Stimulated activated naive B cell treated with anti-CD40 and anti-IgM and Interleukin-4, amounts not matched to agents 10 μg/mL and 1 μg/mL and 100 μg/mL, for 72 hours (primary cell): ENCODE data around the gene GTF2A2.

ENCODE experiments used
- ATAC-seq, 2 donors: fragments of 150-1000 bp; cut with Tn5 transposase; replicated peaks; 2 replicates each; pipeline ENCODE4 v1.10.0; 2021; ENCODE audit warnings: moderate library complexity in 1 of 2
- DNase-seq: peaks from one replicate; pipeline ENCODE4 v3.0.0; 2021
- H3K27ac Mint-ChIP-seq: one replicate; pipeline ENCODE4 v1.8.0; 2022; ENCODE audit warnings: mild to moderate bottlenecking, mixed read lengths
- H3K27me3 Mint-ChIP-seq, 2 donors: one replicate each; pipeline ENCODE4 v1.8.0; 2022; ENCODE audit warnings: mixed read lengths in 2 of 2
- H3K36me3 Mint-ChIP-seq, 2 donors: one replicate each; pipeline ENCODE4 v1.8.0; 2022; ENCODE audit warnings: mixed read lengths in 2 of 2, mild to moderate bottlenecking in 1 of 2
- H3K4me1 Mint-ChIP-seq, 2 donors: one replicate each; pipeline ENCODE4 v1.8.0; 2022; ENCODE audit warnings: mixed read lengths in 2 of 2, mild to moderate bottlenecking in 1 of 2
- H3K4me3 Mint-ChIP-seq, 2 donors: one replicate each; pipeline ENCODE4 v1.8.0; 2022; ENCODE audit warnings: mild to moderate bottlenecking in 2 of 2, mixed read lengths in 2 of 2, moderate library complexity in 1 of 2
- H3K9me3 Mint-ChIP-seq, 2 donors: one replicate each; pipeline ENCODE4 v1.8.0; 2022; ENCODE audit warnings: mixed read lengths in 2 of 2, mild to moderate bottlenecking in 1 of 2

Gene GTF2A2

DNA sequence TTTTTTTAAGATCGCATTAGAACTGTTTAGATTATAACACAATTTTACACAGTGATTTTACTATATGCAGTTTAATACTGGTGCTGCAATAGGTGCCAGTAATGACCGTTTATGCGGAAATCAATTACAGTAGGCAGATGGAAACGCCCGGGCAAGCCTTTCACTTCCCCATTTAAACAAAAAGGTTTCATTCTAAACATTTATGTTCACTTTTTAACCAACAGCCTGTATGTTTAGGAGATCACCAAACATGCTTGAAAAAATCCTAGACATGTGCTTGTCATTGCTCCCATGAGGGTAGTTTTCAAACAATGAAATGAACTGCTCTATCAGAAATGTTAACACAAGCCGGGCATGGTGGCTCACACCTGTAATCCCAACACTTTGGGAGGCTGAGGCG, 29.1 kb upstream of the GTF2A2 start:
- peak overlapping the region; percentile 93 for H3K27ac Mint-ChIP-seq
- peak overlapping the region; percentile 81 to 82 for H3K4me3 Mint-ChIP-seq
- peak; percentile 42 for DNase-seq
- H3K36me3 Mint-ChIP-seq, result peaks cover 12 to 19% of the 10 kb centered on the region in 2 donors
- ATAC-seq, result peak; percentile 41 to 42
- no peaks in the 10 kb centered on the region for H3K27me3 Mint-ChIP-seq
- H3K9me3 Mint-ChIP-seq, result no peaks in the 10 kb centered on the region
- H3K4me1 Mint-ChIP-seq, result peaks cover 19 to 43% of the 10 kb centered on the region in 2 donors

DNA sequence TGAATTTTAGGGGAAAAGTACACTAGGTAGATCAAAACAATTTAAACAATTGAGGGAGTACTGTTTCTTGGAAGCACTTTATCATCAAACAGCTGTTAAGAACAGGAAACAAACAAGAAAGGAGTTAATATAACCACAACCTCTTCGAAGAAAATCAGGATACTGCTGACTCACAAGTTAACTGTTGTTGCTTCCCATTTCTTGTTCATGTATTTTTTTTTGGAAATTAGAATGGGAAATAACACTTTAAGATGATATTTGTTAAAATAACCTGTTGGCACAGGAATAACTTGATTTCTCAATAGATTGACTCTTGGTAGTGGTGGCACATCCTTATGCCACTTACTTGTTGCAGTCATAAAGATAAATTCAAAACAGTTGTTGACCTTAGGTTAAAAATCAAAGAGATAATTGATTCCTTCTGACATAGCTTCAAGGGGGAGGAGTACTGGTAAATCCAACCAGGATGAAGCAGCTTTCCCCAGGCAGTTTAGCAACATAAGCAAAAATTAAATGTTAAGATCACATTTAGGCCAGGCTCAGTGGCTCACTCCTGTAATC, 28.5 kb upstream of the GTF2A2 start:
- ATAC-seq (no peak), DNase-seq (no peak)

DNA sequence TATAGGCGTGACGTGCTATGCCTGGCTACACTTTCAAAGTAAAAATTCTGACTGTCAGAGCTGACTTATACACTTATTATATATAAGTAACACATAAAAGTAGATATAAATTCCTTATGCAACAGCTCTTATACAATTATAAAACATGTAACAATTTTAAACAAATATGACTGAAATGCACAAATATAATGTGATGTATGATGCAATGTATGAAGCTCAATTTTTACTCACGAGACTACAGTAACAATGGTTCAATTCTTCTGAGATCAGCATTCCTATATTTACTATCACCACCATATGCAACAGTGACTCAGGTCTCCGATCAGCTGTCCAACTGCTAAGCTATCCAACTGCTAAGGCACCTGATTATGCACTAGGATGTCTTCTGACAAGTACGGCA, 23.6 kb upstream of the GTF2A2 start:
- H3K9me3 Mint-ChIP-seq, result no peaks in the 10 kb centered on the region
- no peaks in the 10 kb centered on the region for H3K27me3 Mint-ChIP-seq
- H3K4me3 Mint-ChIP-seq, result no peak overlapping the region
- H3K27ac Mint-ChIP-seq, result no peak overlapping the region
- no peak for DNase-seq
- peaks cover 7 to 9% of the 10 kb centered on the region in 2 donors for H3K4me1 Mint-ChIP-seq
- H3K36me3 Mint-ChIP-seq, result peaks cover 18 to 29% of the 10 kb centered on the region in 2 donors
- no peak for ATAC-seq

More for the DNA sequence above, 28.5 kb upstream of the GTF2A2 start:
- Mint-ChIP-seq H3K27me3 (no peaks in the 10 kb centered on the region), H3K4me1 (peaks cover 19 to 39% of the 10 kb centered on the region in 2 donors), H3K27ac (peak overlapping the region; percentile 93), H3K36me3 (peaks cover 12 to 19% of the 10 kb centered on the region in 2 donors), H3K4me3 (peak overlapping the region; percentile 81 to 82), H3K9me3 (no peaks in the 10 kb centered on the region)

DNA sequence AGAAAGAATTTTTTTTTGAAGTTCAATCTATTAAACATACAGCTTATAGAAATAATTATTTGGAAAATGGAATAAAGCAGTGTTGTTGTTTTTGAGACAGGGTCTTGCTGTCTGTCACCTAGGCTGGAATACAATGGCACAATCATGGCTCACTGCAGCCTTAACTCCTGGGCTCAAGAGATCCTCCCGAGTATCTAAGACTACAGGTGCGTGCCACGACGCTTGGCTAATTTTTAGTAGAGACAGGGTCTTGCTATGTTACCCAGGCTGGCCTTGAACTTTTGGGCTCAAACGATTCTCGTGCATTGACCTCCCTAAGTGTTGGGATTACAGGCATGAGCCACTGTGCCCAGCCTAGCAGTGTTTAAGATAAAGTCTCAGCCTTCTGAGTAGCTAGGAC, 23.0 kb upstream of the GTF2A2 start:
- H3K36me3 Mint-ChIP-seq, result peaks cover 22 to 29% of the 10 kb centered on the region in 2 donors
- no peak overlapping the region for H3K4me3 Mint-ChIP-seq
- peaks cover 3 to 4% of the 10 kb centered on the region in 2 donors for H3K4me1 Mint-ChIP-seq
- no peak for DNase-seq
- ATAC-seq, result no peak
- no peaks in the 10 kb centered on the region for H3K9me3 Mint-ChIP-seq
- H3K27ac Mint-ChIP-seq, result no peak overlapping the region
- H3K27me3 Mint-ChIP-seq, result no peaks in the 10 kb centered on the region

DNA sequence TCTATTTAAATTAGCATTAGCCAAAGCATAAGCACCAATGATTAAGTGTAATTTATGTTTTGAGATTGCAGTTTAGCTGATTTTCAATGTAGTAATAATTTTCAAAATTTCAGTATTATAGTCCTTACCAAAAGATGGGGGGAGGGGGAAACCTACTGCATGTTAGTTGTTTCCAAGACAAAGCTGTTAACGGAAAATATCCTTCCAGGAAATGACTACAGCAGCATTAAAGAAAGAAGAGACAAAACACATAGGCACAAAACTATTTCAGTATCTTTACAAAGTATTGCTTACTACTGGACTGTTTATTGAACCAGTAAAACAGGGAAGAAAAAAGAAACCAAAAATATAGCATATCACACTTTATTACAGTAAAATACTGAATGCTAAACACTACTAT, 21.3 kb upstream of the GTF2A2 start:
- no peaks in the 10 kb centered on the region for H3K9me3 Mint-ChIP-seq
- no peak for ATAC-seq
- H3K27ac Mint-ChIP-seq, result no peak overlapping the region
- peaks cover 23 to 29% of the 10 kb centered on the region in 2 donors for H3K36me3 Mint-ChIP-seq
- no peak for DNase-seq
- H3K4me3 Mint-ChIP-seq, result no peak overlapping the region
- H3K27me3 Mint-ChIP-seq, result no peaks in the 10 kb centered on the region
- H3K4me1 Mint-ChIP-seq, result peaks cover 0 to 3% of the 10 kb centered on the region in 2 donors

DNA sequence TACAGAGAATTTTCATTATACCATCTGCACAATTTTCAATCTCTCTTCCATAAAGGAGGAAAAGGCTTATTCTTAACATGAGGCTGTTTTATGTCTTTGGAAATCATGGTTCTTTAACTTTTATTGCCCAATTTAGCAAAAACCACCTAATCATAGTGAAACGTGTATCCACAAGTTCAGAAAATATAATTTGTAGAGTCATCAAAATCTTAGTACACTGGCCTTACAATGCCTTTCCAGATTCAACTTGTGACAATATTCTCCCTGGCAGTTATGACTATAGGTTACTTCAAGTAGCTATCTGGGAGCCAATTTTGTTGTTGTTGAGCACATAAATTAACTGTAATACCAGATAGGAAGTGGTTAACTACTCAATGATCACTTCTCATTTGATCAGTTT, 20.9 kb upstream of the GTF2A2 start:
- peaks cover 22 to 32% of the 10 kb centered on the region in 2 donors for H3K36me3 Mint-ChIP-seq
- H3K9me3 Mint-ChIP-seq, result no peaks in the 10 kb centered on the region
- no peak overlapping the region for H3K27ac Mint-ChIP-seq
- peaks cover 0 to 1% of the 10 kb centered on the region in 2 donors for H3K4me1 Mint-ChIP-seq
- ATAC-seq (no peak), DNase-seq (no peak)
- no peaks in the 10 kb centered on the region for H3K27me3 Mint-ChIP-seq
- H3K4me3 Mint-ChIP-seq, result no peak overlapping the region

DNA sequence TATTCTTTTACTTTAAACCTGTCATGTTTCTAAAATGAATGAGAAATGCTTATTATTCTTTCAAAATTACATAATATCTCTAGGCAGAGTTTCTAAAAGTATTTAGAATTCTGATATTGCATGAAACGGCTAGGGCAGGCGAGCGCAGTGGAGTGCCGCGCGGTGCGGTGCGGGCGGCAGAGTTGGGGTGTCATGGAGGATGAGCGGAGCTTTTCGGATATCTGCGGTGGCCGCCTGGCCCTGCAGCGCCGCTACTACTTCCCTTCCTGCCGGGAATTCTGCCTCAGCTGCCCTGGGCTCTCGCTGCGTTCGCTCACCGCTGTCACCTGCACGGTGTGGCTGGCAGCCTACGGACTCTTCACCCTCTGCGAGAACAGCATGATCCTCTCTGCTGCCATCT, 19.2 kb upstream of the GTF2A2 start:
- H3K36me3 Mint-ChIP-seq, result peaks cover 26 to 37% of the 10 kb centered on the region in 2 donors
- H3K4me1 Mint-ChIP-seq, result no peaks in the 10 kb centered on the region
- H3K9me3 Mint-ChIP-seq, result no peaks in the 10 kb centered on the region
- no peaks in the 10 kb centered on the region for H3K27me3 Mint-ChIP-seq
- no peak overlapping the region for H3K27ac Mint-ChIP-seq
- no peak overlapping the region for H3K4me3 Mint-ChIP-seq
- ATAC-seq (no peak), DNase-seq (no peak)

DNA sequence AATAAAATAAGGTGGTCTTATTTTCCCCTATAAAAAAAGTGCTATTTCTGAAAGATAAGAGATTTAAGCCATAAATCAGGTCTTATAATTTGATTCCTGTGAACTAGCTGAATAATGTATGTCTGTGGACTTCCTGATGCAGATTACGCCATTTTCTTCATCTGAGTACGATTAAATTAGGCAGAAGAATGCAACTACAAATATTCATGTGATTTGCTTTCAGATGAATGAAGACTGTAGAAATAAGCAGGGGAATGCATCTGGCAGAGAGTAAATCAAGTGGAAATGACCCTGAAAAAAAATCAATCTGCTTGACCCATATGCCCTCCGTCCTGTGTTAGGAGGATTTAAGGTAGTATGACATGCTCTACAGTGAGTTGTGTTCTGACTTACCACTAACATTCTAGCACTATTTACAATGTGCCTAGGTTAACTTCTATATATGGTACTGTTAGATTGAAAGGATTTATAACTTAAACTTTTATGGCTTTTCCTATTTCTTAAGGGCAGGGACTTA, 17.1 kb upstream of the GTF2A2 start:
- DNase-seq (no peak), ATAC-seq (no peak)
- Mint-ChIP-seq H3K27me3 (no peaks in the 10 kb centered on the region), H3K9me3 (no peaks in the 10 kb centered on the region), H3K4me1 (no peaks in the 10 kb centered on the region), H3K36me3 (peaks cover 28 to 46% of the 10 kb centered on the region in 2 donors), H3K4me3 (no peak overlapping the region), H3K27ac (no peak overlapping the region)

DNA sequence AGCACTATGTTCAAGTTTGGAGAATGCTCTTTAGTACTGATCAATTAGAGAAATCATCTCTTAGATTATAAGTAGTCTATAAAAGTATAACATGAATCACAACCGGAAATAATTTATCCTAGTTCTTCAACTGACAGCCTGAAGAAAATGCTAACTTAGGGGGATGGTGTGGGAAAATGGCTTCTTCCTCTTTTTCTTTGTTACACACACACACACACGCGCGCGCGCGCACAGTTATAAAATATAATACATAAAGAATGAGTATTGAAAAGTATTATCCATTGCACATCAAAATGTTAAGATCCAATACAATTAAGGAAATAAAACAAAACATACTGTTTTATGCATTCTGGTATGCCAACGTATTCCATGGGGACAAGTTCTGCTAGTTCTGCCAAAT, 11.2 kb upstream of the GTF2A2 start:
- H3K27ac Mint-ChIP-seq, result no peak overlapping the region
- H3K36me3 Mint-ChIP-seq, result peaks cover 16 to 31% of the 10 kb centered on the region in 2 donors
- no peak overlapping the region for H3K4me3 Mint-ChIP-seq
- ATAC-seq (no peak), DNase-seq (no peak)
- no peaks in the 10 kb centered on the region for H3K9me3 Mint-ChIP-seq
- H3K27me3 Mint-ChIP-seq, result no peaks in the 10 kb centered on the region
- H3K4me1 Mint-ChIP-seq, result peaks cover 0 to 5% of the 10 kb centered on the region in 2 donors

DNA sequence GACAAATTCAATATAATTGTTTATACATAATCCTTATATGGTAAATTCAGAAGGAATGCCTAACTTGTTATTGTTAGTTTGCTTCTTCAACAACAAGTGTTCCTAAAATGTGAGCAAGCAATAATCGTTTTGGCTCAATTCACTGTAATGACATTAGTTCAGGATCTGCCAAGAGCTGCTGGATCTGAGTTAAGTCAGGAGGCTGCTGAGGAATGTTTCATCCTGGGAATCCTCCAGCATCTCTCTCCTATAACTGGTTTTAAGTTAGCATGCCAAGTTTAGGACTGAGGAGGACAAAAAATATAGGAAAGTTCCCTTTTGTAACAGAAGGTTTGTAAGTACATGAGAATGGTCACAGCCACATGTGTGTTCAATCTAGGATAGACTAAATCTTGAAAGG, 4.9 kb upstream of the GTF2A2 start:
- ATAC-seq (no peak), DNase-seq (no peak)

DNA sequence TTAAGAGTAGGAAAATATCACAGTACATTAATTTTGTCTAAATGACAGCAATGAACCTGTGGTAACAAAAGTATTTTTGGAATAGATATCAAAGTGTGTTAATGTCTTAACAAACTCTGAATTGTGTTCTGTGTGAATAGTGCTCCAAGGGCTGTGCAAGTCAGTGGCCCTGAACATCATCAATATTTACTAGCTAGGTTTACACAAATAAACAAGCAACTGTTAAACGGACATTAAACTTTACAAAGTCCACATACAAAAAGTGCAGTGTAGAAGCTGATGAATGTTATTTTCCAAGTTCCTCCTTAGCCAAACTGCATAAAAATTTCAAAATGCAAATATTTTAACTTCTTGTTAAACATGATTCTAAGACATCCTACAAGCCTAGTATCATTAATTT, 2.1 kb upstream of the GTF2A2 start:
- ATAC-seq (no peak), DNase-seq (no peak)
- H3K36me3 Mint-ChIP-seq, result peaks cover 7 to 21% of the 10 kb centered on the region in 2 donors
- no peaks in the 10 kb centered on the region for H3K27me3 Mint-ChIP-seq
- no peak overlapping the region for H3K4me3 Mint-ChIP-seq
- no peak overlapping the region for H3K27ac Mint-ChIP-seq
- H3K4me1 Mint-ChIP-seq, result peaks cover 2 to 13% of the 10 kb centered on the region in 2 donors
- H3K9me3 Mint-ChIP-seq, result no peaks in the 10 kb centered on the region

More for the DNA sequence above, 4.9 kb upstream of the GTF2A2 start:
- Mint-ChIP-seq H3K9me3 (no peaks in the 10 kb centered on the region), H3K4me1 (peaks cover 2 to 16% of the 10 kb centered on the region in 2 donors), H3K27me3 (no peaks in the 10 kb centered on the region), H3K27ac (no peak overlapping the region), H3K4me3 (no peak overlapping the region), H3K36me3 (peaks cover 12 to 26% of the 10 kb centered on the region in 2 donors)

DNA sequence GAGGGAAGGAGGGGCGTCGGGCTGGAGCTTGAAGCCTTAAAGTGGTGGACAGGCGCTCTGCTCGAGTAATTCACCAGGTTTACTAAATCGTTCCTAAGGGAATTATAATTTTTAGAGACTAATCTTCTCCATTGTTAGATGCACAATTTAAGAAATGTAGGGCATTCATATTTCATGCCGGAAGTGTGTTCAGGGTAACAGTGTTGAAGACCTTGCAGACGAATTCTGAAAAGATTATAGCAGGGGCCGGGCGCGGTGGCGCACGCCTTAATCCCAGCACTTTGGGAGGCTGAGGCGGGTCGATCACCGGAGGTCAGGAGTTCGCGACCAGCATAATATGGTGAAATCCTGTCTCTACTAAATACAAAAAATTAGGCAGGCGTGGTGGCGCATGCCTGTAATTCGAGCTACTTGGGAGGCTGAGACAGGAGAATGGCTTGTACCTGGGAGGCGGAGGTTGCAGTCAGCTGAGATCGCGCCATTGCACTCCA, 365 bp upstream of the GTF2A2 start:
- Mint-ChIP-seq H3K4me1 (peaks cover 6 to 13% of the 10 kb centered on the region in 2 donors), H3K4me3 (no peak overlapping the region), H3K27me3 (no peaks in the 10 kb centered on the region), H3K27ac (no peak overlapping the region), H3K9me3 (no peaks in the 10 kb centered on the region), H3K36me3 (peaks cover 11 to 26% of the 10 kb centered on the region in 2 donors)
- ATAC-seq, result no peak
- DNase-seq, result no peak

DNA sequence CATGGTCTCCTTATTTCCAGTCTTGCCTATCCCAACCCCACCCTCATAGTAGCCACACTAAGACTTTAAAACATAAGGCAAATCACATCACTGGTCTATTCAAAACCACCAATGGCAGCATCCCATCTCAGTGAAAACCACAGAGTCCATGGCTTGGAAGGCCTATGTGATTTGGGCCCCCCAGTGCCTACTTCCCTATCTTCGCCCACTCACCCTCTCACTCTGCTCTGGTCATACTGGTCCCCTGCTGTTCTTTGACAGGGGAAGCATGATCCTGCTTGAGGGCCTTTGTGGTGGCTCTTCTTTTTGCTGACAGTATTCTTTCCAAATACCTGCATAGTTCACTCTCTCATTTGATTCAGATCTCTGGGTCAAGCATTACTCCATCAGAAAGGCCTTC, 3.3 kb downstream of the GTF2A2 start:
- Mint-ChIP-seq H3K4me1 (peaks cover 3 to 7% of the 10 kb centered on the region in 2 donors), H3K27ac (no peak overlapping the region), H3K36me3 (peaks cover 13 to 22% of the 10 kb centered on the region in 2 donors), H3K4me3 (no peak overlapping the region), H3K9me3 (no peaks in the 10 kb centered on the region), H3K27me3 (no peaks in the 10 kb centered on the region)
- DNase-seq (no peak), ATAC-seq (peak; percentile 18 to 27)

DNA sequence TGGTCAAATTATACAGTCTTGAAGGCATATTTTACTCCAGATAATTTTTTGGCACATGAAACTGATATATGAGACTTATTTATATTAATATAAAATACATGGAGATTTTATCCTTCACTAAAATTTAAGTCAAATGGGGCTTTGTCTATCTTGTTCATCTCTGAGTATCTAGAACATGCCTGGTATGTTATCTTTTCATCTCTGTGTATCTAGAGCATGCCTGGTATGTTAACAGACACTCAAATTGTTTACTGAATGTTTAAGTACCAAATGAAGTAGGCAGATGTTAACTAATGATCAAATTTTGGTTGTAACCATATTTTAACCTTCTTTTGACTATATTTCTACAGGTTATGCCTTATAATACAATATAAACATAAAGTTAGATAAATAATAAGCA, 7.7 kb downstream of the GTF2A2 start:
- Mint-ChIP-seq H3K9me3 (no peaks in the 10 kb centered on the region), H3K4me3 (no peak overlapping the region), H3K4me1 (peaks cover 0 to 3% of the 10 kb centered on the region in 2 donors), H3K27ac (no peak overlapping the region), H3K27me3 (no peaks in the 10 kb centered on the region), H3K36me3 (peaks cover 28 to 29% of the 10 kb centered on the region in 2 donors)
- no peak for DNase-seq
- no peak for ATAC-seq

DNA sequence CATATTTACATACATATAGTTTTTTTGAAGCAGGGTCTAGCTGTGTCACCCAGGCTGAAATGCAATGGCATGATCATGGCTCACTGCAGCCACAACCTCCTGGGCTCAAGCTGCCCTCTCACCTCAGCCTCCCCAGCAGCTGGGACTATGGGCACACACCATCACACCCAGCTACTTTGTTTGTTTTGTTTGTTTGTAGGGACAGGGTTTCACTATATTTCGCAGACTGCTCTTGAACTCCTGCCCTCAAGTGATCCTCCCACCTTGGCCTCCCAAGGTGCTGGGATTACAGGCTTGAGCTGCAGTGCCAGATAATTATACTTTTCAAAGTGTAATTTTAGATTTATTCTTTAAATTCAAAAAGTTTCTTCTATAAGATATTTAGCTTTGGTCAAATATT, 10.2 kb downstream of the GTF2A2 start:
- H3K4me3 Mint-ChIP-seq, result no peak overlapping the region
- no peaks in the 10 kb centered on the region for H3K4me1 Mint-ChIP-seq
- no peaks in the 10 kb centered on the region for H3K9me3 Mint-ChIP-seq
- DNase-seq, result no peak
- H3K27ac Mint-ChIP-seq, result no peak overlapping the region
- H3K27me3 Mint-ChIP-seq, result no peaks in the 10 kb centered on the region
- peaks cover 24% of the 10 kb centered on the region in 2 donors for H3K36me3 Mint-ChIP-seq
- ATAC-seq, result no peak
